H1 (cell line): ENCODE measurements around the gene THOP1. TPM values are rescaled to one million over a fixed set of nuclear protein-coding genes. Genes with fewer than 3 reads are reported as not detected.

Experiments
- BRCA1 ChIP-seq: IDR thresholded peaks from 2 replicates; pipeline ENCODE4 v1.6.1; 2012; ENCODE audit warnings: low read depth, low read length, improper control_type of control experiment
- HDAC2 ChIP-seq, 2 experiments: fragments of 300-600 bp in 1 of 2; sonication (generic) in 1 of 2; IDR thresholded peaks; 2 replicates each; pipeline ENCODE4 v1.6.1; 2011 to 2012; ENCODE audit warnings: low read depth in 2 of 2, low read length in 2 of 2, mild to moderate bottlenecking in 2 of 2, moderate library complexity in 2 of 2, borderline replicate concordance in 1 of 2, inconsistent platforms in 1 of 2
- RFX5 ChIP-seq: IDR thresholded peaks from 2 replicates; pipeline ENCODE4 v1.6.1; 2011; ENCODE audit warnings: low read depth, low read length, improper control_type of control experiment, borderline replicate concordance
- polyA plus RNA-seq, 7 experiments: library from polyadenylated mRNA; depleted of rRNA in 3 of 7; stranded (reverse) in 5 of 7; unstranded in 2 of 7; fragments of >200 nt in 5 of 7; fragments of 200-250 nt in 2 of 7; gene quantifications; 1 replicate in 5 of 7; 2 replicates in 1 of 7; 4 replicates in 1 of 7; pipeline versions ENCODE4 v1.2.1 to v1.2.3, GENCODE V29; 2011 to 2013; ENCODE audit warnings: missing spikeins in 2 of 7, mixed read lengths in 2 of 7
- total RNA-seq: library from RNA; stranded (reverse); fragmentation: NEBNext Ultra II Directional; extraction: Animal tissue kit (Norgen Biotek cat#: 25700); gene quantifications from 2 replicates; pipeline ENCODE4 v1.2.1, GENCODE V29; 2021
- TF ChIP-seq, protein P1 (sequence below), 3 experiments: IDR thresholded peaks; 1 replicate in 2 of 3; 2 replicates in 1 of 3; pipeline versions ENCODE4 v1.5.1 to v1.6.1; 2011; ENCODE audit warnings: low read length in 3 of 3, mild to moderate bottlenecking in 3 of 3, inconsistent platforms in 2 of 3, low read depth in 1 of 3, moderate library complexity in 1 of 3; ENCODE audit not compliant: insufficient read depth in 1 of 3; ENCODE audit errors: control extremely low read depth in 1 of 3

Gene THOP1
- total and polyA plus RNA-seq, 2 of the 8 experiments (the other 6 are each of a cell fraction or from before 2014, with no cell fraction given), result 136 to 159 TPM

- TF ChIP-seq HDAC2 (IDR thresholded peaks at IDR 0.05; ENCODE audit: borderline replicate concordance in 1 of 2, low read depth in 2 of 2, low read length in 2 of 2) (no peak), RFX5 (no peak), BRCA1 (no peak)
- TF ChIP-seq, protein P1, sequence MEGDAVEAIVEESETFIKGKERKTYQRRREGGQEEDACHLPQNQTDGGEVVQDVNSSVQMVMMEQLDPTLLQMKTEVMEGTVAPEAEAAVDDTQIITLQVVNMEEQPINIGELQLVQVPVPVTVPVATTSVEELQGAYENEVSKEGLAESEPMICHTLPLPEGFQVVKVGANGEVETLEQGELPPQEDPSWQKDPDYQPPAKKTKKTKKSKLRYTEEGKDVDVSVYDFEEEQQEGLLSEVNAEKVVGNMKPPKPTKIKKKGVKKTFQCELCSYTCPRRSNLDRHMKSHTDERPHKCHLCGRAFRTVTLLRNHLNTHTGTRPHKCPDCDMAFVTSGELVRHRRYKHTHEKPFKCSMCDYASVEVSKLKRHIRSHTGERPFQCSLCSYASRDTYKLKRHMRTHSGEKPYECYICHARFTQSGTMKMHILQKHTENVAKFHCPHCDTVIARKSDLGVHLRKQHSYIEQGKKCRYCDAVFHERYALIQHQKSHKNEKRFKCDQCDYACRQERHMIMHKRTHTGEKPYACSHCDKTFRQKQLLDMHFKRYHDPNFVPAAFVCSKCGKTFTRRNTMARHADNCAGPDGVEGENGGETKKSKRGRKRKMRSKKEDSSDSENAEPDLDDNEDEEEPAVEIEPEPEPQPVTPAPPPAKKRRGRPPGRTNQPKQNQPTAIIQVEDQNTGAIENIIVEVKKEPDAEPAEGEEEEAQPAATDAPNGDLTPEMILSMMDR (IDR thresholded peaks at IDR 0.05; ENCODE audit: control extremely low read depth in 1 of 3, insufficient read depth in 1 of 3, low read depth in 1 of 3, low read length in 3 of 3), result no peak
Measured at GRCh38 chr19:2793577-2793976, 8.3 kb downstream of the THOP1 start (continued).
